ENCODE measurements around the gene CLMN.

Gene CLMN

DNA sequence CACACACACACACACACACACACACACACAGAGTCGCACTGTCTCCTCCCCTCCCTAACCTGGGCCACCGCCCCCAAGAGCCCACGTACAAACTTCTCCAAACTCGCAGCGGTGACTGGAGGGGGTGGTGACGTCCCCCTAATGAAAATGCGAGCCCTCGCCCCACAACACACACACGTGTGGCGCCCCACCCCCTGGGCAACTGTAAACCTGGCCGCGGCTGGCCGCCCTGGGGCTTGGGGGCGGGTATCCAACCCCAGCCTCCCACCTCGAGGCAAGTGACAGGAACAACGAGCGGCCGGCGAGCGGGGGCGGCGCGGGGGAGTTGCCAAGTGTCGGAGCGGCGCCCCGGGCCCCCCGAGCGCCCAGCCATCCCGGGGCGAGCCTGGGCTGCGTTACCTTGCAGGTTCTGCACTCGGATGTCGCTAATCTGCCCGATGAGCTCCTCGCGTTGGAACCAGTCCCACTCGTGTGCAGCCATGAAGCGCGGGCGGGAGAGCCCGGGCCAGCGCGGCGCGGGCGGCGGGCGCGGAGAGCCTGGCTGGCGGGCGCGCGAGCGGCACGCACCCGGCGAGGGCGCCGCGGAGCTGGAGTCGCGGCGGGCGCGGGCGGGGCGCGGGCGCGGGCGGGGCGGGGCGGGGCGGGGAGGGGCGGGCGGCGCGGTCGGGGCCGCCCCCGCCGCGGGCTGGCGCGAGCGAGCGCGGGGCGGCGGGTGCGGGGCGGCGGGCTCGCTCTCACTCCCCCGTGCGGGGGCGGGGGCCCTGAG is at the start of gene CLMN:
Gene CLMN (minus strand): TSS at position 597 of the 766 bp plus-strand sequence. CDS start 116 bp downstream, at position 481.
- DNase-seq (ENCODE audit: low read depth in 2 of 2, low spot score in 1 of 2): no peak

- DNase-seq (ENCODE audit: low read depth in 2 of 2, low spot score in 1 of 2): no peak
Measured at GRCh38 chr14:95365401-95365800, 45.7 kb upstream of the CLMN start.

DNA sequence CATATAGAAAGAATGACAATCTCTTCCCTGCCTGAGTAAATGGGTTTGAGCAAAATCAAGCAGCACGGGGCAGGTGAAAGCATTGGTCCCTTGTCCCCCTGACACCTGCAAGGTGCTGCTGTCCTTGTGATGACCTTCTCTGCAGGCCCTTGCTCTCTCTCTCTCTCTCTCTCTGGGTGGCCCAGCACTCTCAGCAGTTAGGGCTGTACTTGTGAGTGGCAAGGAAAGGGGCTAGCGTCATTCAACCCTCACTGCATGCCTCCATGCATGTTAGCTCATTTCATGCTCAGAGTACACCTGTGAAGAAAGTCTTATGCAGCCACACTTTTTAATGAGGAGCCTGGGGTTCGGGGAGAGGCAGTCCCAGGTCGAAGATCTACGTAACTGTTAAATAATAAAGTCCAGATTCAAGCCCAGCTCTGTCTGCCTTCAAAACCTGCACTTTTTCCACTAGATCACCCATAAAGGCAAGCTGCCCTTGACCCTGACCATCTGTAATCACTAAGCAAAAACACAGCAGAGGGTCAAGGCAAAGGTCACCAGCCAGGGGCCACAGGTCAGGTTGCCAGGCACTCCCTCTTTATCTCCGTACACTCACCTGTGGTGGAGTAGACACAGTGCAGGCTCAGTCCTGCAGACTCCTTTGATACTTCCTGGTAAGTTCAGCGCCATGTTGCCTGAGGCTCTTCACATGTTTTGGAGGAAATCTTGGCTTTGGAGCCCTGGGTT is 44.9 kb upstream of the CLMN start:
- no peak for DNase-seq (ENCODE audit: low read depth in 2 of 2, low spot score in 1 of 2)

DNA sequence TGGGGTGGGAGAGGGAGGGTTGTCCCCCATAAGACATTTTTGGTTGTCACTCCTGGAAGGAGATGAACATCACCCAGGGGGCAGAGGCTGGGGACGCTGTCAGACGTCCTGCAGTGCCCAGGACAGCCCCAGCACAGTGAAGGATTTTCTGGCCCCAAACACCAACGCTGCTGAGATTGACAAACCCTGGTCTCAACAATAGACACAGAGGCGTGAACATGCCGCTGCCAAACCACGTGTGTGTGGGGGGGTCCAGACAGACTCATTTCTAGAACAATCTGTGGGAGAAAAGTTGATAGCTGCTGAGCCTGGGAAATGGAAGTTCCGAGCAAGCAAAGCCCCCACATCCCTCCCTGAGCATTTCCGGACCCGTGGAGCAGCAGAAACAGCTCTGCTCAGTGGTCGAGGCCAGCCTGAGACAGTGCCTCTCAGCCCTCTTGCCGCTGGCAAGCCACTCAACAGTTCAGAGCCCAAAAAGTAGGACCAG is 43.8 kb upstream of the CLMN start:
- DNase-seq (ENCODE audit: low read depth in 2 of 2, low spot score in 1 of 2): no peak

DNA sequence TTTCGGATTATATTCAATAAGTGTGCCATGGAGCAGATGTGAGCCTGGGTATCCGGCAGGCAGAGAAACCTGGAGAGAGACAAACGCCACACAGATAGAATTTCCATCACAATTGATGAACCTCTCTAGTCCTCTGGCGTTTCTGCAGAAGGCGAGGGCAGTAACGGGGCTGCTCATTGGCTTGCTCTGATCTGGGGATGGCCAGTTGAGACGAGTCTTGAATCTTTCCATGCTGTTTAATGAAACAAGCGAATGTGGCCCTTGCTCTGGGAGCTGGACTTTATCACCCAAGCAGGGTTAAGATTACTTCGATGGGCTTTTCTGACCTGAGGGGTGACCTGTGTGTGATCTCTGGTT is 42.4 kb upstream of the CLMN start:
- DNase-seq (ENCODE audit: low read depth in 2 of 2, low spot score in 1 of 2): no peak

GRCh38 chr14:95361373-95362137 is 41.8 kb upstream of the CLMN start:
- DNase-seq (ENCODE audit: low read depth in 2 of 2, low spot score in 1 of 2): no peak

- no peak for DNase-seq (ENCODE audit: low read depth in 2 of 2, low spot score in 1 of 2)
Measured at GRCh38 chr14:95360828-95361227, 41.1 kb upstream of the CLMN start.

GRCh38 chr14:95359994-95360826 is 40.5 kb upstream of the CLMN start:
- DNase-seq (ENCODE audit: low read depth in 2 of 2, low spot score in 1 of 2): no peak

GRCh38 chr14:95356245-95356869 is 36.6 kb upstream of the CLMN start:
- no peak for DNase-seq (ENCODE audit: low read depth in 2 of 2, low spot score in 1 of 2)

DNA sequence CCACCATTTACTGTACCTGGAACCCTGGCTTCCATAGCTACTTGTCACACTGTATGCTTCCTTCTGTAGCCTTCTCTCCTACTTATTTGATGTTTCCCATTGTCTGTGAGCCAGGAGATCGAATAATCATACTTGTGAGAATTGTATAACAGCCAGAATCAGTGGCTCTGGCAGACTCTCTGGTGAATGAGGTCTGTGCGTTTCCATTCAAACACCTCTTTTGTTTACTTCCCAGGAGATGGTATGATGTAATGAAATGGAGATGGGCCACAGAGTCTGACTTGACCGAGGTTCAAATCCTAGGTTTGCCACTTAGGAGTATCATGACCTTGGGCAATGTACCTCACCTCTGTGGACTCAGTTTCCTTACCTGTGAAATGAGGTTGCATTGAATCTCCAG is 35.7 kb upstream of the CLMN start:
- no peak for DNase-seq (ENCODE audit: low read depth in 2 of 2, low spot score in 1 of 2)

DNA sequence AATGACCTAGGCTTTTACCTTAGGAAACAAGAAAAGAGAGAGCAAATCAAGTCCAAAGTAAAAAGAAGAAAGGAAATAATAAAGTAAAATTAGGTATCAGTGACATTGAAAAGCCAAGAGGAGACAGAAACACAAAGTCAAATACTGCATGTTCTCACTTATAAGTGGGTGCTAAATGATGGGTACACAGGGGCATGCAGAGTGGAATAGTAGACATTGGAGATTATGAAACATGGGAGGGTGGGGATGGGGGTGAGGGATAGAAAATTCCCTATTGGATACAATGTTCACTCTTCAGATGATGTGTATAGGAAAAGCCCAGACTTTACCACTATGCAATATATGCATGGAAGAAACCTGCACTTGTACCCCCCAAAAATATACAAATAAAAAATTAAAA is 35.1 kb upstream of the CLMN start:
- DNase-seq (ENCODE audit: low read depth in 2 of 2, low spot score in 1 of 2): no peak

GRCh38 chr14:95353664-95354063 is 34.0 kb upstream of the CLMN start:
- no peak for DNase-seq (ENCODE audit: low read depth in 2 of 2, low spot score in 1 of 2)

DNA sequence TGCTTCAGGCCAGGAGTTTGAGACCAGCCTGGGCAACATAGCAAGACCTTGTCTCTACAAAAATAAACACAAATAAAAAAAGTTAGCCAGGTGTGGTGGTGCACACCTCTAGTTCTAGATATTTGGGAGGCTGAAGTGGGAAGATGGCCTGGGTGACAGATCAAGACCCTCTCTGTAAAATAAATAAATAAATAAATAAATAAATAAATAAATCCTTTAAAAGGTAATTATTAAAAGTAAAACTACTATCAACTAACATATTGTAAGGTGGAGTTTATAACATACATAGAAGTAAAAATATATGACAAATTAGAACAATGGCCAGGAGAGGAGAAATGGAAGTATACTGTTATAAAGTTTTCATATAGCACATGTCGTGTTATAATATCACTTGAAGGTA is 33.3 kb upstream of the CLMN start:
- DNase-seq (ENCODE audit: low read depth in 2 of 2, low spot score in 1 of 2): no peak

DNA sequence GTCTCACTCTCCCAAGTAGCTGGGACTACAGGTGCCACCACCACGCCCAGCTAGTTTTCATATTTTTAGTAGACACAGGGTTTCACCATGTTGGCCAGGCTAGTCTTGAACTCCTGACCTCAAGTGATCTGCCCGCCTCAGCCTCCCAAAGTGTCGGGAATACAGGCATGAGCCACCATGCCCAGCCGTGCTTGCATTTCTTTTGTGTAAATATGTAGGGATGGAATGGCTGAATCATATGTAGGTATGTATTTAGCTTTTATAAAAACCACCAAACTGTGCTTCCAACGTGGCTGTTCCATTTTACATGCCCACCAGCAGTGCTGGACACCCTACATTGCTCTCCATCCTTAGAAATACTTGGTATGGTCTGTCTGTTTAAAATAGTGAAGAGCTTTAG is 32.8 kb upstream of the CLMN start:
- no peak for DNase-seq (ENCODE audit: low read depth in 2 of 2, low spot score in 1 of 2)

DNA sequence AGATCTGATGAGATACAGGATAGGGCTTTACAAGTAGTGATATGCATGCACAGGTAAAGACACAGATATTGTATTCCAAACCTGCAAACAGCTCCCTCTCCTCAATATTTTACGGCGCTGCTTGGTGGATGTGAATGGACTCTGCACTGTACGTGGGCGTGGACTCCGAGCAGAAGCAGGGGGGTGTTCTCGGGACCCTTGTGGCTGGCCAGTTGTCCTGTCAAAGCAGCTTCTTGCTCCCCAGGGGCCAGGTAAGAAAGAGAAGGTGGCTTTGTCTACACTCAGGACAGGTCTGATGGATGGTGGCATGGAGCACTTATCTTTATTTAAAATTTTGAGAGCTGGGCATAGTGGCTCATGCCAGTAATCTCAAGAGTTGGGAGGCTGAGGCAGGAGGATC is 29.5 kb upstream of the CLMN start:
- DNase-seq (ENCODE audit: low read depth in 2 of 2, low spot score in 1 of 2): no peak

DNA sequence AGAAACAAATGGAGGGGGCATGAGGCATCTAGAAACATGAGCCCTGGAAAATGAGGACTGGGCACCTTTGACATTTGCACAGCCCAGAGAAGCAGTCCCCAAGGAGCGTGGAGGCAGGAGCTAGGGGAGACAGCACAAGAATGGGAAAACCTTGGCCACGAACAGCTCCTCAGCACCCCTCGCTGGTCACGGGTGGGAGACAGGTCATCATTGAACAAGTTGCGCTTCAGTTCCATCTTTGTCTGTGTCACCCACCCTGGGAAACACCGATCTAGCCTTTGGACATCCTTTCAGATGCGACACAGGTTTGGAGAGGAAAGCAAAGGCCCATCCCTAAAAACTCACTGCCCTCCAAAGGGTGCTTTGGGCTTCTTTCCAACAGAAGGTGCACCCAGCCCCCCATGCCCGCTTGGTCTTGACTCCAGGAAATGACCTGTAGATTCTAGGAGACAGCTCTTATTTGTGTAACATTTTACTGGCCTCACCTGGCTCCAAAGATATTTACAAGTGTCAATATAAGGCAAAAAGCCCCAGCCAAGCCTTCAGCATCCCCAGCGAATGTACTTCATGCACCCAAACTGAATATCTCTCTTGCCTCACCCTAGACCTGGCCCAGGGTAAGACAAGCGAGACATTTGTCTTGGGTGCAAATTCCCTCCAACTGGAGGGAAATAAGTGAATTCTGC is 28.8 kb upstream of the CLMN start:
- DNase-seq (ENCODE audit: low read depth in 2 of 2, low spot score in 1 of 2): no peak

DNA sequence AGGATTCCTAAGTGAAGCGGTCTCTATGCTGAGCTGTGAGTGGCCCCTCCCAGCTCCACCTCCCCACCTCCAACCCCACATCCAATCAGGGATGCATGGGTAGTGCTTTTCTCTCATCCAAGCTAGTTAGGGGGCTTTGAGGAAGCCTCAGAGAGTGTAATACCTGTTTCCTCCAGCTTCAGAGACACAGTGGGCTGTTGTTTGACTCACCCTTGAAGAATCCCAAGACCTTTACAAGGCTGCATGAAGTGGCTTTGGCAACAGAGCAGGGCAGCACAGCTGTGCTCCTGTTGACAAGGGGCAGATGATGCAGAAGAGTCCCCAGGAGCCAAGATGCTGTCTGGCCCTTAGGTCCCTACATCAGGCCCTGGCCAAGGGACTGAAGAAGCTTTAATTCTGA is 27.1 kb upstream of the CLMN start:
- DNase-seq (ENCODE audit: low read depth in 2 of 2, low spot score in 1 of 2): no peak

- DNase-seq (ENCODE audit: low read depth in 2 of 2, low spot score in 1 of 2): no peak
Measured at GRCh38 chr14:95346266-95346665, 26.6 kb upstream of the CLMN start.

DNA sequence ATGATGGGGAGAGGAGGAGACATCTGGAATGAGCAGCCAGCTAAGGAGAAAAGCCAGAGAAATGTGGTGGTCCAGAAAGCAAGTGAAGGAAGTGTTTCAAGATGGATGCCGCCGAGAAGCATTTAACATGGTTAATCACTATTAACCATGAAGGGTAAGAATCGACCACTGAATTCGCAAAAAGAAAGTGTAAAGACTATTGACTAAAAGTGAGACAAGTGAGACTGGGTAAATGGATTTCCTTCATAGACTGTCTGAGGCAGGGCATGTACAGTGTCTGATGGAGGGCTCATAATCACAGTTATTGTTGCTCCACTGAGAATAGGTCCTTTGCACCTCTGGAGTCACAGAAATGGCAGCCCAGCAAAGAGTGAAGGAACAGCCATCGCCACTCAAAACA is 25.3 kb upstream of the CLMN start:
- no peak for DNase-seq (ENCODE audit: low read depth in 2 of 2, low spot score in 1 of 2)

- DNase-seq (ENCODE audit: low read depth in 2 of 2, low spot score in 1 of 2): no peak
Measured at GRCh38 chr14:95344536-95344935, 24.8 kb upstream of the CLMN start.

Measured in stimulated activated CD8-positive, alpha-beta memory T cell treated with anti-CD3 and anti-CD28 coated beads, Interleukin-4, amount 100 ng/mL, for 1 hour (primary cell).